Tibial nerve (tissue), 3 donors: ENCODE measurements around the gene COMT.

Source experiments
- CTCF ChIP-seq, 5 experiments: fragments of 200-600 bp in 3 of 5; fragments of 450-650 bp in 2 of 5; sonication (generic) in 3 of 5; IDR thresholded peaks; one replicate each; pipeline ENCODE4 v1.5.1; 2016 to 2019; ENCODE audit warnings: antibody characterized with exemption in 5 of 5, mild to moderate bottlenecking in 3 of 5, moderate library complexity in 2 of 5
- POLR2A ChIP-seq, 2 donors: fragments of 450-650 bp; IDR thresholded peaks; one replicate each; pipeline ENCODE4 v1.6.1; 2017; ENCODE audit warnings: antibody characterized with exemption in 2 of 2, mild to moderate bottlenecking in 2 of 2, moderate library complexity in 2 of 2

DNA sequence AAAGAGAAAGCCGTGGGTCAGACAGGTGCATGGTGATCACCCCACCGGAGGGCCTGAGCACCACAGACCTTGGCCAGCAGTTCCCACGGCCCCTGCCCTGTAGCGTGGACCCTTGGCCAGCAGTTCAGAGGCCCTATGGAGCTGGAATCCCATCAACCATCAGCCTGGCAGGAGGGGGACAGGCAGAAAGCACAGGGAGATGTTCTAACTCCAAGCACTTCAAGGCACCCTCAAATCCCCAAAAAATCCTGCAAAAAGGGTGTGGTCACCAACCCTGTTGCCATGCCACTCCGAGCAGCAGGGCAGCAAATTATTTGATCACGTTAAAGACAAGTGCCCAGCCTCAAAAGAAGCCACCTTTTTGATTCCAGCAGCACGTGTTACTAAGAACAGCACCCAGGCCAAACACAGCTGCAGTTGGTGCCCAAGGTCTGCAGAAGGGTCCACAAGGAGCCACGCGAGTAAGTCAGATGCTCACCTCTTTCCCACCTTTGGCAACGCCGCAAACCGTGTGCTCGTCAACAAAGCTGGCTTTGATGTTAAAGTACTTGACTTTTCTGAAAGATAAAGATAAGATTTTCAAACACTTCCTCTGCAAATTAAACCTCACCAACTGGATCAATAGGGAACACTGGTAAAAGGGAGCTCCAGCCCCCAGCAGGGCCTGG, 26.2 kb upstream of the COMT start:
- TF ChIP-seq CTCF (IDR thresholded peaks at IDR 0.05) (no peak), POLR2A (IDR thresholded peaks at IDR 0.05) (no peak)
